GM13977 (cell line): ENCODE data around the gene CORO7.
A peak's percentile ranks its signal among the peaks of the same experiment; 100 is the strongest.

Experiments
- DNase-seq: peaks from one replicate; pipeline ENCODE4 v3.0.0; 2012; ENCODE audit warnings: low spot score
- CTCF ChIP-seq: IDR thresholded peaks from 2 replicates; pipeline ENCODE4 v1.5.1; 2012; ENCODE audit warnings: mild to moderate bottlenecking, control low read depth; ENCODE audit not compliant: insufficient read depth; ENCODE audit errors: extremely low read depth, missing control alignments
- in situ Hi-C: fragments of 300-500 bp; cut with MboI; formaldehyde crosslinking; loops from one replicate; pipeline ENCODE4 v1.12.0; 2022; ENCODE audit warnings: low sequenced_read_pairs, low pct_unique_long_range_greater_than_20kb, mixed read lengths, inconsistent platforms; ENCODE audit not compliant: unreplicated experiment

The CORO7 gene

DNA sequence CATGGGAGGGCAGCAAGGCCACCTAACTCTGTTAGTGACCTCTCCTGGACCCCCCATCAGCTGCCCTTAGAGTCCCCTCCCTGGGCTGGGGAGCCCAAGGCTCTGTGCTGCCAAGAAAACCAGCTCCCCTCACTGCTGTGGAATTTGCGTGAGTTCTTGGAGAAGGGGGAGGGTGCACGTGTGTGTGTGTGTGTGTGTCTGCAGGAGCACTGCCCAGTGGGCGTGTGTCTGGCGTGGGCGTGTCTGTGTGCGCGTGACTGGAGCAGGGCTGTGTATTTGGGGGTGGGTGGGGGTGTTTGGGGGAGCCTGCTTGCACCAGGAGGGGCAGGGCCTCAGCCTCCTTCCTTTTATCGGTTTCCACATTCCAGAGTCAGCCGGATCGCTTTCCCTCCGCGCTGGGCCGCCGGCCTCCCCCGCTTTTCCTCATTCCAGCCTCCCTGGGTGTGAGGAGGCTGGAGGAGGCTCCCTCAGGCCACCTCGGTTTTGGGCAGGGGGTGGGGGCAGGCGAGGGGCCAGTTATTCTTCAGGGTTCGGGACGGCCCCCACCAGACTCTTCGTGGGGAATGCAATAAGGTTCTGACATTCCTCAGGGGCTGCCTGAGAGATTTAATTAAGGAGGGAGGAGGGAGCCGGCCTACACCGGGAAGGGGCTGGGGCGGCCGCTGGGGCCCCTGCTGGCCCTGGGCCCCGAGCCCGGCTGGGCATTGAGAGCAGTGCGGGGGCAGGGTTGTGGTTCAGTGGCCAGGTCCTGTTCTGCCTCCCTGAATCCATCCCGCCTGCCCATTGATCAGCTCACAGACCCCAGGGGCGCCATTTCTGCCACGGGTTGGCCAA, 42.3 kb downstream of the CORO7 start:
- no peak for TF ChIP-seq CTCF
- no peak for DNase-seq
- in situ Hi-C loops = no loop called here

- no peak for TF ChIP-seq CTCF
- in situ Hi-C loops = no loop called here
- DNase-seq = no peak
These were observed 43.0 kb downstream of the CORO7 start for GRCh38 chr16:4373356-4373908.

GRCh38 chr16:4372578-4373355, 43.6 kb downstream of the CORO7 start:
- TF ChIP-seq CTCF = no peak
- DNase-seq = no peak
- in situ Hi-C loops = no loop called here

GRCh38 chr16:4372001-4372577, 44.3 kb downstream of the CORO7 start:
- no peak for TF ChIP-seq CTCF
- no peak for DNase-seq
- in situ Hi-C loops = no loop called here

GRCh38 chr16:4371357-4372000, 44.9 kb downstream of the CORO7 start, which contains the start of gene VASN:
TSS of gene VASN (plus strand) at chr16:4371848. CDS start at chr16:4380878, 9,030 bp downstream.
- DNase-seq = peak; percentile 97
- in situ Hi-C loops = no loop called here
- no peak for TF ChIP-seq CTCF
